D721Med (cell line): Measurements from ENCODE around the gene SUGCT.

ENCODE experiments used
- DNase-seq: peaks from one replicate; pipeline ENCODE4 v3.0.0; 2011; ENCODE audit warnings: low spot score; ENCODE audit not compliant: insufficient read length
- FAIRE-seq: peaks from 2 replicates; lab custom pipeline; 2011; peaks lifted over from hg19 to GRCh38; lab: Jason Lieb, UNC
- CTCF ChIP-seq: IDR thresholded peaks from 2 replicates; pipeline ENCODE4 v1.5.1; 2012; ENCODE audit warnings: mild to moderate bottlenecking, control low read depth; ENCODE audit not compliant: insufficient read depth; ENCODE audit errors: missing control alignments

SUGCT gene

GRCh38 chr7:40506158-40506557 is 371.4 kb downstream of the SUGCT start:
- no peak for DNase-seq
- TF ChIP-seq CTCF = no peak
- FAIRE-seq = no peak

- DNase-seq (no peak), FAIRE-seq (no peak)
- TF ChIP-seq CTCF = peak; percentile 27
Observed at GRCh38 chr7:40507166-40507565, 372.4 kb downstream of the SUGCT start.

GRCh38 chr7:40509287-40509996 is 374.6 kb downstream of the SUGCT start:
- FAIRE-seq (no peak), DNase-seq (no peak)
- TF ChIP-seq CTCF = no peak

GRCh38 chr7:40516376-40516775 is 381.6 kb downstream of the SUGCT start:
- no peak for FAIRE-seq
- no peak for TF ChIP-seq CTCF
- DNase-seq = no peak

GRCh38 chr7:40519009-40519408 is 384.2 kb downstream of the SUGCT start:
- FAIRE-seq (no peak), DNase-seq (no peak)
- no peak for TF ChIP-seq CTCF

- no peak for TF ChIP-seq CTCF
- no peak for FAIRE-seq
Observed at GRCh38 chr7:40520986-40521738, 386.4 kb downstream of the SUGCT start.

GRCh38 chr7:40525764-40526163 is 391.0 kb downstream of the SUGCT start:
- TF ChIP-seq CTCF = no peak
- DNase-seq (no peak), FAIRE-seq (no peak)

More at GRCh38 chr7:40520986-40521738, 386.4 kb downstream of the SUGCT start:
- no peak for DNase-seq
